Sigmoid colon (tissue), 4 donors: ENCODE results near the gene SLC6A14.

Experiments used
- EP300 ChIP-seq, 4 donors: sonication (generic); formaldehyde crosslinking; IDR thresholded peaks; one replicate each; pipeline ENCODE4 v1.6.1; 2017; ENCODE audit warnings: antibody characterized with exemption in 4 of 4
- POLR2A ChIP-seq, 2 donors: fragments of 450-650 bp; IDR thresholded peaks; one replicate each; pipeline ENCODE4 v1.6.1; 2016; ENCODE audit warnings: antibody characterized with exemption in 2 of 2, mild to moderate bottlenecking in 2 of 2, moderate library complexity in 2 of 2
- POLR2AphosphoS5 ChIP-seq, 4 donors: sonication (generic); formaldehyde crosslinking; IDR thresholded peaks; one replicate each; pipeline ENCODE4 v1.6.1; 2017; ENCODE audit warnings: antibody characterized with exemption in 4 of 4
- TF ChIP-seq, protein P1 (sequence below), 4 experiments: fragments of 450-650 bp in 3 of 4; fragments of 200-600 bp in 1 of 4; IDR thresholded peaks; one replicate each; pipeline ENCODE4 v1.5.1; 2016 to 2019; ENCODE audit warnings: antibody characterized with exemption in 4 of 4, mild to moderate bottlenecking in 3 of 4, moderate library complexity in 2 of 4

DNA sequence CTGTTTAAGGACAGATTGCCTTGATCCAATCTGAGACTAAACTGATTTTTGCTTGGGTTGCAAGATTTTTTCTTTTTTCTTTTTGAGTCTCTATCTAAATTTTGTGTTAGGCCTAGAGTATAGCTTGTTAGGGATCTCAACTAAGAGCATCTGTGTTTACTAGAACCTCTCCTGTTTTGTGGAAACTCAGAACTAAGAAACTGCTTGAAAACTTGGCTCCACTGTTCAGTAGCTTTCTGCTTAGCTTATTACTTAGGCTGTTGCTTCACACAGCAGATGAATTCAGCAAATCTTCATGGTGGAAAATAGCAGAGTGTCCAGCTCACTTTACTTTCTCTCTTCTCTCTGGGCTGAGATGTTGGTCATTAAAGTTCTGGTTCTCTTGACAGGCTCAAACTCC is 36.7 kb upstream of the SLC6A14 start:
- TF ChIP-seq POLR2AphosphoS5 (IDR thresholded peaks at IDR 0.05) (no peak), EP300 (IDR thresholded peaks at IDR 0.05) (no peak), POLR2A (IDR thresholded peaks at IDR 0.05) (no peak)
- TF ChIP-seq, protein P1, sequence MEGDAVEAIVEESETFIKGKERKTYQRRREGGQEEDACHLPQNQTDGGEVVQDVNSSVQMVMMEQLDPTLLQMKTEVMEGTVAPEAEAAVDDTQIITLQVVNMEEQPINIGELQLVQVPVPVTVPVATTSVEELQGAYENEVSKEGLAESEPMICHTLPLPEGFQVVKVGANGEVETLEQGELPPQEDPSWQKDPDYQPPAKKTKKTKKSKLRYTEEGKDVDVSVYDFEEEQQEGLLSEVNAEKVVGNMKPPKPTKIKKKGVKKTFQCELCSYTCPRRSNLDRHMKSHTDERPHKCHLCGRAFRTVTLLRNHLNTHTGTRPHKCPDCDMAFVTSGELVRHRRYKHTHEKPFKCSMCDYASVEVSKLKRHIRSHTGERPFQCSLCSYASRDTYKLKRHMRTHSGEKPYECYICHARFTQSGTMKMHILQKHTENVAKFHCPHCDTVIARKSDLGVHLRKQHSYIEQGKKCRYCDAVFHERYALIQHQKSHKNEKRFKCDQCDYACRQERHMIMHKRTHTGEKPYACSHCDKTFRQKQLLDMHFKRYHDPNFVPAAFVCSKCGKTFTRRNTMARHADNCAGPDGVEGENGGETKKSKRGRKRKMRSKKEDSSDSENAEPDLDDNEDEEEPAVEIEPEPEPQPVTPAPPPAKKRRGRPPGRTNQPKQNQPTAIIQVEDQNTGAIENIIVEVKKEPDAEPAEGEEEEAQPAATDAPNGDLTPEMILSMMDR (IDR thresholded peaks at IDR 0.05), result no peak
